GM19099 (cell line): ENCODE results near the gene AGPS.

Source experiments
- POLR2A ChIP-seq: IDR thresholded peaks from 3 replicates; pipeline ENCODE4 v1.6.1; 2011; ENCODE audit warnings: low read depth; ENCODE audit not compliant: insufficient read length; ENCODE audit errors: extremely low read depth

Gene AGPS

GRCh38 chr2:177460973-177461585, 68.5 kb downstream of the AGPS start:
- no peak for TF ChIP-seq POLR2A

- no peak for TF ChIP-seq POLR2A
Observed at GRCh38 chr2:177464549-177464948, 72.0 kb downstream of the AGPS start.

GRCh38 chr2:177465400-177466138, 73.0 kb downstream of the AGPS start:
- no peak for TF ChIP-seq POLR2A

GRCh38 chr2:177466337-177467195, 74.0 kb downstream of the AGPS start:
- TF ChIP-seq POLR2A = no peak

GRCh38 chr2:177467646-177468045, 75.1 kb downstream of the AGPS start:
- TF ChIP-seq POLR2A = no peak

GRCh38 chr2:177471990-177472389, 79.4 kb downstream of the AGPS start:
- no peak for TF ChIP-seq POLR2A

- TF ChIP-seq POLR2A = no peak
Observed at GRCh38 chr2:177474301-177474700, 81.7 kb downstream of the AGPS start.

- no peak for TF ChIP-seq POLR2A
Observed at GRCh38 chr2:177474998-177475397, 82.4 kb downstream of the AGPS start.

GRCh38 chr2:177476897-177477296, 84.3 kb downstream of the AGPS start:
- TF ChIP-seq POLR2A = no peak

- no peak for TF ChIP-seq POLR2A
Observed at GRCh38 chr2:177478029-177478428, 85.5 kb downstream of the AGPS start.

GRCh38 chr2:177478907-177479306, 86.3 kb downstream of the AGPS start:
- TF ChIP-seq POLR2A = no peak

GRCh38 chr2:177482195-177482594, 89.6 kb downstream of the AGPS start:
- TF ChIP-seq POLR2A = no peak

GRCh38 chr2:177483531-177483930, 91.0 kb downstream of the AGPS start:
- no peak for TF ChIP-seq POLR2A

- TF ChIP-seq POLR2A = no peak
Observed at GRCh38 chr2:177484180-177484795, 91.7 kb downstream of the AGPS start.

- TF ChIP-seq POLR2A = no peak
Observed at GRCh38 chr2:177489719-177490301, 97.2 kb downstream of the AGPS start.
